RPMI8226 (cell line): ENCODE measurements around the gene UFD1.

Experiments
- DNase-seq: peaks from one replicate; pipeline ENCODE4 v3.0.0-alpha.2; 2015

UFD1 gene

DNA sequence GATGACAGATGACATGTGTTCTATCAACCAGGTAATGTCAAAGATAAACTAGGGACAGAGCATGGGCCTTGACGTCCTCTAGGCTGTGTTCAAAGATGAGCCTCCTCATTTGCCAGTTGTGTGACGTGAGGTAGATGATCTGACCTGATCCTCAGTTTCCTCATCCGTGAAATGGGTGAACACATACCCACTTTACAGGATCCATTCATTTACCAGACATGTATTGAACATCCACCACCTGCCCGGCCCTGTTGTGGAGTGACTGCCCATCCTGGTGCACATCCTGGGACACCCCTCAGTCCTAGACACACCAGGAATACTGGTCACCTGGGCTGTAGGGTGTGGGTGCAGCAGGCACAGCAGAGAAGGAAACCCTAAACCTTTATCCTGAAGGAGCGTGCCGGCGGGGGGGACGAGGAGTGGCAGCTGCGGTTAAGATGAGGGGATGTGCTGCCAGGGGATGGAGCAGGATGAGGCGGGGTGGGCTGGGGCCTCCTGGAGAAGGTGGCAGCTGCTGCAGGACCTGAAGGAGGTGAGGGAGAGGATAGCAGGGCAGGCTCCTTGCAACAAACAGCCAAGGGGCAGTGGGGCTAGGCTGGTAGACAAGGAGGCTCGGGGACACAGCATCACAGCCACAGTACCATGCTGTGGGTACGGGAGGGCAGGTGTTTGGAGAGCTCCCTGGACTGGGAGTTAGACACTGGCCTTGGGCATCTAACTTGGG lies 36.8 kb upstream of the UFD1 start:
- DNase-seq = no peak

DNA sequence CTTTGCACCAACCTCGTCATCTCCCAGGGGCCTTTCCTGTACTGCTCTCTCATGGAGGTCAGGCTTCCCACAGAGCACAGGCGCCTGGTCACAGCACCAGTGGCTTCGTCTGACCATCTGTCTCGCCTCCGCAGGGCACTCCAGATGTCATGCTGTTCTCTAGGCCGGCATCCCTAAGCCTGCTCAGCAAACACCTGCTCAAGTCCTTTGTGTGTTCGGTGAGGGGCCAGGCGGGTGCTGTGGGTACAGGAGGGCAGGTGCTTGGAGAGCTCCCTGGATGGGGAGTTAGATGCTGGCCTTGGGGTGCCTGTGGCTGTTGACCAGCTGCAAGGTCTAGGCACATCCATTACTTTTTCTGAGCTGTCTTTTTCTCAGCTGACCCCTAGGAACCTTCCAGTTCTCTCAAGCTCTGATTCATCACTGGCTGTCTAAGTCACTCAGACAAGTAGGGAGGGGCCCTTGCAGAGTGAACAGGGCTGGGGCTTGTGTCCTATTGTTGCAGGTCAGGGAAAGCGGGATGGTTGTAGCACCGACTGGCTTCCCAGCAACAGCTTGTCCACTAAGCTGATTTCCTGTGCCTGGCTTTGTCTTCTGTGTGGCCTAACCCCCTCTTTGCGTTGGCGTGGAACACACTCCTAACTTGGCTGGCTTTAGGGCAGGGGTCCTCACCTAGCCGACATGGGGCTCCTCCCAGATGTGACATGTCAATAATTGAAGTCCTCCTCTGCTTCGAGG lies 36.0 kb upstream of the UFD1 start:
- no peak for DNase-seq

DNA sequence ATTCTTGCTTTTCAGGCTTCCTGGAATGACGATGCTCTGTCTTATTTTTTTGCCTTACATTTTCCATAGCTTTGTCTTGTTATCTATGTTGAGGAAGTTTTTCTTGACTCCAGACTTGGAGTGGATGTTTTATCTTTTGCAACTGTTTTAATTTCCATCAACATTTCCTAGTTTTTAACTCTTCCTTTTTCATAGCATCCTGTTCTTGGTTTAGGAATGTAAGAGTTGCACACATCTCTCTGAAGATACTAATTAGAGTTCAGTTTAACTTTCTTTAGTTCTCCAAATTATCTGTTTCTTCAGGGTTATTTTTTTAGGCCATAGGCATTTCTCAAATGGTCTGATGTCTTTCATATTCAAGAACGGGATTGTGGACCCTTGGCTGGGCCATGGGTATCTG lies 34.8 kb upstream of the UFD1 start:
- no peak for DNase-seq

DNA sequence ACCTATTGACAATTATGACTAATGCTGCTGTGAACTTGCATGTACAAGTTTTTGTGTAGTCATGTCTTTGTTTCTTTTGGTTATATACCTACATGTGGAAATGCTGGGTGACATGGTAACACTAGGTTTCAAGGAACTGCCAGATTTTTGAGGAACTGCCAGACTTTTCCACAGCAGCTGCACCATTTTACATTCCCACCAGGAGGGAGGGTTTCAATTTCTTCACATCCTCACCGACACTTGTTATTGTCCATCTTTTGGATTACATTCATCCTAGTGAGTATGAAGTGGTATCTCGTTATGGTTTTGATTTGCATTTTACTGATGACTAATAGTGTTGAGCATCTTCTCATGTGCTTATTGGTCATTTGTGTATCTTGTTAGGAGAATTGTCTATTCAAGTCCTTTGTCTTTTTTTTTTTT lies 31.9 kb upstream of the UFD1 start:
- no peak for DNase-seq

DNA sequence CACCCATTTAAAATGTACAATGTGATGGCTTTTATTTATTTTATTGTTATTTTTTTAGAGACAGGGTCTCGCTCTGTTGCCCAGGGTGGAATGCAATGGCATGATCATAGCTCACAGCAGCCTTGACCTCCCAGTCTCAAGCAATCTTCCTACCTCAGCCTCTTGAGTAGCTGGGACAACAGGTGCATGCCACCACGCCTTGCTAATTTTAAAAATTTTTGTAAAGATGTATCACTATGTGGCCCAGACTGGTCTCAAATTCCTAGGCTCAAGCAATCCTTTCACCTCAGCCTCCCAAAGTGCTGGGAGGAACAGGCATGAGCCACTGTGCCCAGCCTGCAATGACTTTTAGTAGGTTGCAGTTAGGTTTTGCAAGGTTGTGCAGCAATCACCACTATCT lies 30.9 kb upstream of the UFD1 start:
- DNase-seq = no peak

- no peak for DNase-seq
Observed at GRCh38 chr22:19509191-19509590, 30.2 kb upstream of the UFD1 start.

GRCh38 chr22:19508024-19508776 lies 29.2 kb upstream of the UFD1 start:
- DNase-seq = no peak

- no peak for DNase-seq
Observed at GRCh38 chr22:19507534-19507861, 28.5 kb upstream of the UFD1 start.

DNA sequence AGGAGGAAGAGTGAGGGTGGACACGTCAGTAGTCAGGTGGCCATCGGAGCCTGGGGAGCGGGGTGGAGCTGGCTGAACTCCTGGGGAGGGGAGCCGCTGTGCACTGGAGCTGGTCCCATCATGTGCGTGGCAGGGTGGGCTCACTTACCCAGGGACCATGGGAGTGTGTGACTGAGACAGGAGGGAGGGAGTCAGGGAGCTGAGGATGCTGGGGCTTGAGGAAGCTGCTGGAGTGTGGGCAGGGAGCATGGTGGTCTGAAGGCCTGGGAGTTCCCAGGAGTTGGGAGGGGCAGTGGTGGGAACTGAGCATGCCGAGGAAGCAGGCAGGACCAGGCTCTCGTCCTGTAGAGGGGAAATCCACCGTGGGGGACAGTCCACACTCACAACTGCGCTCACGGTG lies 27.2 kb upstream of the UFD1 start:
- DNase-seq = no peak

GRCh38 chr22:19505735-19506126 lies 26.7 kb upstream of the UFD1 start:
- no peak for DNase-seq

GRCh38 chr22:19504900-19505734 lies 26.1 kb upstream of the UFD1 start:
- no peak for DNase-seq

GRCh38 chr22:19503869-19504268 lies 24.9 kb upstream of the UFD1 start:
- DNase-seq = no peak

- no peak for DNase-seq
Observed at GRCh38 chr22:19503367-19503766, 24.4 kb upstream of the UFD1 start.

GRCh38 chr22:19501897-19502447 lies 23.0 kb upstream of the UFD1 start:
- no peak for DNase-seq

DNA sequence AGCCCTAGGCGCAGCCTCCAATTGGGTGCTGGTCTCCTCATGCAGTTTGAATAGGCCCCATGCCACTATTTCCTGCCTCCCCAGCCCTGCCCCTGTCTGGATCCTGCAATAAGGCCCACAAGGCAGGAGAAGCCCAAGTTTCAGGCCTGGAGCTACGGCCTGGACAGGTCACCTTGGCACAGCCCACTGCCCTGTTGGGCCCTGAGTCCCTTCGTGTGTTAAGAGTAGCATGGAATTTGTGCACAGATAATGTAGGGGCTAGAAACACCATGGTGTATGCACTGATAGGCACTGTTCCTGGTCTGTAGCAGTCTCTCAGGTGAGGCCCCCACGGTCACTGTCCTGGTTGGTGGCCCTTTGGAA lies 20.9 kb upstream of the UFD1 start:
- no peak for DNase-seq

GRCh38 chr22:19499236-19499879 lies 20.4 kb upstream of the UFD1 start:
- no peak for DNase-seq

GRCh38 chr22:19498866-19499190 lies 19.8 kb upstream of the UFD1 start:
- DNase-seq = no peak

DNA sequence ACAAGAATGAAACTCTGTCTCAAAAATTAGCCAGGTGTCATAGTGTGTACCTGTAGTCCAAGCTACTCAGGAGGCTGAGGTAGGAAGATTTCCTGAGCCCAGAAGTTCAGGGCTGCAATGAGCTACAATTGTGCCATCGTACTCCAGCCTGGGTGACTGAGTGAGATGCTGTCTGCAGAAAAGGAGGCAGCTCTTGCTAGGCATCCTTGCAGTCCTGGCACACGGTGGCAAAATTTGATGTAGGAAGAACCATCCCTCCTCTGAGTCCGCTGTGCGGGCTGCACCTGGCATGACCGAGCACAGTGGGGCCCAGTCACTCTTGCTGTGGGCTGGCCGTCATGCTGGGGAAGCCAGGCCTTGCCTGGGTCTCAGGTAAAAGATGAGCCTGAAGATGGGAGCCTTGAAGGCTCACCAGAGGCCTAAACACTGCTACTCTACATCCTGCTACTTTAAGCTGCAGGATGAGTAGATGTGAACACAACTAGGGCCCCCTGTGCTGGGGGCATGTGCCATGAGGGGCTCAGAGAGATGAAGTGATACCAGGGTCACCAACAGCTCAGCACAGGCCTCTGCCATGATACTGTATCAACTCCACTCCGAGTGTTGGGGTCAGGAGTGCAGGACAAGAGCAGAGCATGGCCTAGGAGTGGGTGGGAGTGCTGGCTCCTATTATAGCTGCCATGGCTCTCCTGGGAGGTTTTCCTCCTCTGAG lies 19.3 kb upstream of the UFD1 start:
- DNase-seq = no peak

GRCh38 chr22:19497245-19497644 lies 18.3 kb upstream of the UFD1 start:
- DNase-seq = no peak

DNA sequence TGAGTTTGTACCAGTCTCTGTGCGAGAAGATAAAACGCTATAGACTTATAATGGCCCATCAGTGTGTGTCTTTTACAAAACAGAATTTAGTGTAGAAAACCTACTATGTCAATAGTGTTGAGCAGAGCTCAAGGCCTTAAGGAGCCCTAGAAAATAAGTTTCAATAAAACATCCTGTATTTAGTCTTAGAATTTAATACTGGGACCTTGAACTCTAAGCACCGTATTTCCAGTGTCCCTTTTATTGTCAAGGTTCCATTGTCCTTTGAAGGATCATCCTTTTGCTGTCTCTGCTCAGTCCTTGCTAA lies 17.3 kb upstream of the UFD1 start:
- DNase-seq = no peak

DNA sequence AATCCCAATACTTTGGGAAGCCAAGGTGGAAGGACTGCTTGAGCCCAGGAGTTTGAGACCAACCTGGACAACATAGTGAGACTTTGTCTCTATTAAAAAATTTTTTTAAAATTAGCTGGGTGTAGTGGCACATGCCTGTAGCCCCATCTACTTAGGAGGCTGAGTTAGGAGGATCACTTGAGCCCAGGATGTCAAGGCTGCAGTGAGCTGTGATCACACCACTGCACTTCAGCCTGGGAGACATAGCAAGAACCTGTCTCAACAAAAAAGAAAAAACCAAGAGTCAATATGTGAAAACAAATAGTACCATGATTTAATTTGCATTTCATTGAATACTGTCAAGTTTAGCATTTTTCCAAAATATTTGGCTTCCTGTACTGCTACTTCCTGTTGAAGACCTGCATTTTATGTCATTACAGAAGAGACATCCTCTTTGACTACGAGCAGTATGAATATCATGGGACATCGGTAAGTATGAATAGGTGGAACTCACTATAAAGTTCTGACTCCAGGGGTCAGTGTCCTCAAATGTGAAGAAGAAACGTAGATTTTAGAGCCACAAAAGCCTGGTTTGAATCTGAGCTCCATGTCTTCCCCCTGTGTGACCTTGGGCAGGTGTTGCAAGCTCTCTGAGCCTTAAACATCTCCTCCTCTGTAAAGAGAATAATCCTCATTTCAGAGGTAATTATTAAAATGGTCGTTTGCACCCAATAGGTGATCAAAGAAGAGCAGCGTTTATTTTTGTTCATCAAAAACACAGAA lies 16.8 kb upstream of the UFD1 start:
- no peak for DNase-seq
